H1 (cell line): Measurements from ENCODE around the gene C1QL1. TPM values are rescaled to one million over a fixed set of nuclear protein-coding genes. Genes with fewer than 3 reads are reported as not detected.

Experiments used
- CTCF ChIA-PET: fragments of 300-600 bp; sonication (Branson Sonifier 250); formaldehyde crosslinking; loops from one replicate; lab custom pipeline; 2021; ENCODE audit not compliant: partially characterized antibody; lab: Charles Lee
- POLR2A ChIA-PET: fragments of 300-600 bp; sonication (Branson Sonifier 250); formaldehyde crosslinking; loops from one replicate; lab custom pipeline; 2021; ENCODE audit warnings: inconsistent platforms; ENCODE audit not compliant: partially characterized antibody; lab: Charles Lee
- DNase-seq, 2 experiments: peaks; one replicate each; pipeline versions ENCODE4 v3.0.0 to v3.0.0-alpha.2; 2010 to 2022; ENCODE audit warnings: low spot score in 2 of 2, low read depth in 1 of 2, mixed read lengths in 1 of 2
- FAIRE-seq: peaks from 2 replicates; lab custom pipeline; 2011; peaks lifted over from hg19 to GRCh38; lab: Jason Lieb, UNC
- H2AFZ ChIP-seq: 2 replicates; pipeline ENCODE4 v1.8.1; 2012; ENCODE audit warnings: low read length, inconsistent platforms
- H2AK5ac ChIP-seq: 2 replicates; pipeline ENCODE4 v1.6.1; 2013; ENCODE audit warnings: low read depth, low read length
- H2BK120ac ChIP-seq: replicated peaks from 2 replicates; pipeline ENCODE3; 2013; ENCODE audit warnings: low read depth, low read length, inconsistent platforms
- H2BK12ac ChIP-seq: 2 replicates; pipeline ENCODE4 v1.6.1; 2013; ENCODE audit warnings: low read depth, low read length
- H2BK15ac ChIP-seq: 2 replicates; pipeline ENCODE4 v1.6.1; 2013; ENCODE audit warnings: low read length
- H2BK20ac ChIP-seq: 2 replicates; pipeline ENCODE4 v1.6.1; 2013; ENCODE audit warnings: low read length
- H2BK5ac ChIP-seq: 2 replicates; pipeline ENCODE4 v1.6.1; 2013; ENCODE audit warnings: low read depth, low read length
- H3K14ac ChIP-seq: 2 replicates; pipeline ENCODE4 v1.6.1; 2013; ENCODE audit warnings: inconsistent platforms; ENCODE audit not compliant: insufficient read length
- H3K18ac ChIP-seq: 2 replicates; pipeline ENCODE4 v1.6.1; 2013; ENCODE audit warnings: low read length; ENCODE audit errors: extremely low read depth
- H3K23ac ChIP-seq: 2 replicates; pipeline ENCODE4 v1.6.1; 2013; ENCODE audit warnings: inconsistent platforms; ENCODE audit not compliant: insufficient read length
- H3K23me2 ChIP-seq: 2 replicates; pipeline ENCODE4 v1.6.1; 2013; ENCODE audit warnings: low read depth, low read length
- H3K27ac ChIP-seq: 2 replicates; pipeline ENCODE4 v1.6.1; 2011; ENCODE audit warnings: low read depth, low read length, inconsistent platforms
- H3K27me3 ChIP-seq, 4 experiments: replicated peaks in 1 of 4; 1 replicate in 1 of 4; 2 replicates in 3 of 4; pipeline versions ENCODE4 v1.6.1 to v1.8.1; 2011 to 2013; ENCODE audit warnings: low read length in 3 of 4, mild to moderate bottlenecking in 3 of 4, inconsistent platforms in 2 of 4, mixed read lengths in 2 of 4, moderate library complexity in 1 of 4; ENCODE audit not compliant: control insufficient read depth in 3 of 4, insufficient read depth in 3 of 4; ENCODE audit errors: extremely low read depth in 1 of 4
- H3K36me3 ChIP-seq, 4 experiments: 2 replicates each; pipeline versions ENCODE4 v1.6.1 to v1.8.1; 2011 to 2013; ENCODE audit warnings: mild to moderate bottlenecking in 4 of 4, low read length in 3 of 4, moderate library complexity in 2 of 4, control low read depth in 1 of 4, inconsistent platforms in 1 of 4; ENCODE audit not compliant: insufficient read depth in 4 of 4, control insufficient read depth in 2 of 4
- H3K4ac ChIP-seq: replicated peaks from 2 replicates; pipeline ENCODE3; 2013; ENCODE audit warnings: low read length, low read depth, mixed read lengths, inconsistent platforms; ENCODE audit not compliant: insufficient read length
- H3K4me1 ChIP-seq, 4 experiments: replicated peaks in 1 of 4; 1 replicate in 1 of 4; 2 replicates in 3 of 4; pipeline versions ENCODE4 v1.6.1 to v1.8.1; 2011 to 2013; ENCODE audit warnings: low read length in 3 of 4, inconsistent platforms in 2 of 4, mixed read lengths in 1 of 4; ENCODE audit not compliant: insufficient read depth in 4 of 4, control insufficient read depth in 3 of 4
- H3K4me2 ChIP-seq, 2 experiments: 2 replicates each; pipeline versions ENCODE4 v1.6.1 to v1.8.1; 2011 to 2013; ENCODE audit warnings: low read depth in 2 of 2, low read length in 2 of 2, control low read depth in 1 of 2, inconsistent platforms in 1 of 2, mild to moderate bottlenecking in 1 of 2; ENCODE audit not compliant: insufficient read depth in 1 of 2
- H3K4me3 ChIP-seq, 4 experiments: fragments of 200-600, 300-600 bp in 1 of 4; sonication (generic), shearing (Covaris generic), sonication (Bioruptor Twin) in 1 of 4; 2 replicates each; pipeline versions ENCODE4 v1.5.1 to v1.8.1; 2011 to 2016; ENCODE audit warnings: low read length in 4 of 4, low read depth in 3 of 4, control low read depth in 2 of 4, inconsistent platforms in 2 of 4, mild to moderate bottlenecking in 2 of 4, mixed read lengths in 1 of 4, moderate library complexity in 1 of 4; ENCODE audit not compliant: insufficient read depth in 2 of 4; ENCODE audit errors: extremely low read depth in 1 of 4
- H3K56ac ChIP-seq: replicated peaks from 2 replicates; pipeline ENCODE3; 2013; ENCODE audit warnings: low read depth, mild to moderate bottlenecking, mixed read lengths, low read length, inconsistent platforms; ENCODE audit not compliant: insufficient read length
- H3K79me1 ChIP-seq: 2 replicates; pipeline ENCODE4 v1.6.1; 2013; ENCODE audit warnings: low read depth, low read length, control low read depth
- H3K79me2 ChIP-seq, 2 experiments: 2 replicates each; pipeline versions ENCODE4 v1.6.1 to v1.8.1; 2012 to 2013; ENCODE audit warnings: low read length in 2 of 2, mild to moderate bottlenecking in 2 of 2, inconsistent platforms in 1 of 2; ENCODE audit not compliant: insufficient read depth in 2 of 2, control insufficient read depth in 1 of 2
- H3K9ac ChIP-seq, 4 experiments: replicated peaks in 1 of 4; 1 replicate in 1 of 4; 2 replicates in 3 of 4; pipeline versions ENCODE4 v1.6.1 to v1.8.1; 2011 to 2013; ENCODE audit warnings: low read depth in 3 of 4, low read length in 3 of 4, control low read depth in 2 of 4, mild to moderate bottlenecking in 2 of 4, moderate library complexity in 2 of 4, inconsistent platforms in 1 of 4; ENCODE audit errors: extremely low read depth in 1 of 4
- H3K9me3 ChIP-seq, 2 experiments: 2 replicates each; pipeline versions ENCODE4 v1.6.1 to v1.8.1; 2012 to 2013; ENCODE audit warnings: mild to moderate bottlenecking in 2 of 2, moderate library complexity in 2 of 2, control low read depth in 1 of 2, inconsistent platforms in 1 of 2, low read depth in 1 of 2, low read length in 1 of 2, mixed read lengths in 1 of 2; ENCODE audit not compliant: insufficient read depth in 2 of 2
- H4K20me1 ChIP-seq, 2 experiments: replicated peaks in 1 of 2; 2 replicates each; pipeline versions ENCODE3 to v1.8.1; 2011 to 2013; ENCODE audit warnings: inconsistent platforms in 2 of 2, low read length in 2 of 2, mild to moderate bottlenecking in 1 of 2; ENCODE audit not compliant: insufficient read depth in 2 of 2, control insufficient read depth in 1 of 2
- H4K5ac ChIP-seq: 2 replicates; pipeline ENCODE4 v1.6.1; 2013; ENCODE audit warnings: low read length, low read depth, mixed read lengths, inconsistent platforms; ENCODE audit not compliant: insufficient read length
- H4K8ac ChIP-seq: 2 replicates; pipeline ENCODE4 v1.8.0; 2013; ENCODE audit warnings: mild to moderate bottlenecking, moderate library complexity, low read length, inconsistent platforms; ENCODE audit not compliant: insufficient read depth; ENCODE audit errors: extremely low read depth
- H4K91ac ChIP-seq: replicated peaks from 2 replicates; pipeline ENCODE3; 2013; ENCODE audit warnings: low read length, mixed read lengths, inconsistent platforms; ENCODE audit not compliant: insufficient read length
- ATF3 ChIP-seq: IDR thresholded peaks from 2 replicates; pipeline ENCODE4 v1.6.1; 2011; ENCODE audit warnings: low read depth, mild to moderate bottlenecking, low read length; ENCODE audit not compliant: insufficient read depth
- BCL11A ChIP-seq, 2 experiments: IDR thresholded peaks; one replicate each; pipeline ENCODE4 v1.6.1; 2011; ENCODE audit warnings: low read depth in 2 of 2, low read length in 2 of 2, mild to moderate bottlenecking in 2 of 2
- CEBPB ChIP-seq: IDR thresholded peaks from 2 replicates; pipeline ENCODE4 v1.6.1; 2012; ENCODE audit warnings: low read depth, low read length
- CHD1 ChIP-seq: IDR thresholded peaks from 2 replicates; pipeline ENCODE4 v1.6.1; 2012; ENCODE audit warnings: low read depth, low read length, improper control_type of control experiment
- CHD2 ChIP-seq: IDR thresholded peaks from 2 replicates; pipeline ENCODE4 v1.6.1; 2012; ENCODE audit warnings: low read length, improper control_type of control experiment
- KDM1A ChIP-seq: fragments of 200-600, 300-600 bp; sonication (generic); IDR thresholded peaks from 2 replicates; pipeline ENCODE4 v1.7.1; 2016; ENCODE audit warnings: mild to moderate bottlenecking, low read length, borderline replicate concordance
- MAX ChIP-seq: IDR thresholded peaks from 2 replicates; pipeline ENCODE4 v1.6.1; 2012; ENCODE audit warnings: inconsistent platforms
- NANOG ChIP-seq: IDR thresholded peaks from 2 replicates; pipeline ENCODE4 v1.6.1; 2011; ENCODE audit warnings: low read length, low read depth, mild to moderate bottlenecking, inconsistent platforms; ENCODE audit not compliant: insufficient read depth, poor library complexity, severe bottlenecking
- SAP30 ChIP-seq: fragments of 300-600 bp; sonication (generic); IDR thresholded peaks from 2 replicates; pipeline ENCODE4 v1.7.1; 2012; ENCODE audit warnings: low read length, moderate library complexity, mild to moderate bottlenecking, inconsistent platforms; ENCODE audit not compliant: insufficient read depth, insufficient replicate concordance
- SIRT6 ChIP-seq: IDR thresholded peaks from one replicate; pipeline ENCODE4 v1.7.1; 2012; ENCODE audit warnings: low read length, inconsistent platforms
- SIX5 ChIP-seq: IDR thresholded peaks from 2 replicates; pipeline ENCODE4 v1.6.1; 2011; ENCODE audit warnings: mild to moderate bottlenecking, low read depth, low read length
- TEAD4 ChIP-seq: IDR thresholded peaks from 2 replicates; pipeline ENCODE4 v1.6.1; 2012; ENCODE audit warnings: low read depth, low read length, inconsistent platforms, mixed read lengths
- WGBS, 2 experiments: shearing (Covaris generic) in 1 of 2; methylation state at CpG; one replicate each; pipeline versions ENCODE4 v1.1.6 to v1.1.7; 2013 to 2015; ENCODE audit warnings: low lambda C conversion rate in 2 of 2, mixed read lengths in 2 of 2, inconsistent platforms in 1 of 2, low coverage in 1 of 2, missing lambda C conversion rate in 1 of 2; ENCODE audit not compliant: insufficient replicate concordance in 2 of 2, insufficient coverage in 1 of 2, insufficient read length in 1 of 2; ENCODE audit errors: extremely low coverage in 1 of 2, missing lambda C conversion rate in 1 of 2; 5-methylcytosine and 5-hydroxymethylcytosine counted together
- polyA plus RNA-seq, 7 experiments: library from polyadenylated mRNA; depleted of rRNA in 3 of 7; stranded (reverse) in 5 of 7; unstranded in 2 of 7; fragments of >200 nt in 5 of 7; fragments of 200-250 nt in 2 of 7; gene quantifications; 1 replicate in 5 of 7; 2 replicates in 1 of 7; 4 replicates in 1 of 7; pipeline versions ENCODE4 v1.2.1 to v1.2.3, GENCODE V29; 2011 to 2013; ENCODE audit warnings: missing spikeins in 2 of 7, mixed read lengths in 2 of 7
- total RNA-seq: library from RNA; stranded (reverse); fragmentation: NEBNext Ultra II Directional; extraction: Animal tissue kit (Norgen Biotek cat#: 25700); gene quantifications from 2 replicates; pipeline ENCODE4 v1.2.1, GENCODE V29; 2021

C1QL1 gene
- total and polyA plus RNA-seq, 2 of the 8 experiments (the other 6 are each of a cell fraction or from before 2014, with no cell fraction given): 7.6 to 10.5 TPM

- Histone ChIP-seq H2AK5ac (no peak overlapping the region), H2AFZ (no peak overlapping the region), H2BK20ac (no peak overlapping the region)
- TF ChIP-seq KDM1A (no peak), TEAD4 (no peak), CHD2 (no peak), MAX (no peak), SAP30 (no peak), SIRT6 (no peak), BCL11A (IDR thresholded peaks at IDR 0.05; ENCODE audit: low read depth in 2 of 2, low read length in 2 of 2) (no peak), CHD1 (no peak), NANOG (no peak), ATF3 (no peak), SIX5 (no peak), CEBPB (no peak)
- TF ChIP-seq, all 59 proteins: peak for 0
- Histone ChIP-seq H2BK12ac (peak overlapping the region; percentile 61; the same call in 1 of the 2 replicates), H3K79me1 (no peaks in the 10 kb centered on the region), H3K36me3 (no peaks in the 10 kb centered on the region), H2BK120ac (no peak overlapping the region), H4K91ac (no peak overlapping the region), H3K4me3 (no peak overlapping the region), H4K8ac (no peak overlapping the region; the same call in 1 of the 2 replicates), H3K14ac (no peak overlapping the region), H3K27ac (no peak overlapping the region), H3K4me2 (no peak overlapping the region), H4K5ac (no peak overlapping the region), H3K18ac (peak overlapping the region; percentile 48; the same call in 1 of the 2 replicates), H3K4ac (no peak overlapping the region), H2BK5ac (peak overlapping the region; percentile 56; the same call in 1 of the 2 replicates), H4K20me1 (no peaks in the 10 kb centered on the region), H2BK15ac (no peak overlapping the region), H3K23ac (no peak overlapping the region), H3K27me3 (peaks cover 0 to 6% (median 2%) of the 10 kb centered on the region in 4 experiments; a peak in 2 of 7 replicates), H3K56ac (no peak overlapping the region), H3K9ac (no peak overlapping the region), H3K23me2 (no peaks in the 10 kb centered on the region), H3K79me2 (no peaks in the 10 kb centered on the region), H3K4me1 (peaks cover 5 to 13% (median 7%) of the 10 kb centered on the region in 4 experiments), H3K9me3 (peaks cover 0 to 7% of the 10 kb centered on the region in 2 experiments; a peak in 2 of 4 replicates)
- CTCF ChIA-PET: interaction anchor here (0.6 to 16.0 kb wide), 4 partner anchors 10 to 34 kb away, joined by 3 to 102 read pairs (median 36); no protein-coding TSS in a partner anchor
- DNase-seq (no peak), FAIRE-seq (no peak)
- 86% methylated on average over 3 of the region's 3 CpGs; no CpG with 5 or more reads in 1 of the 2 experiments for WGBS, 2 experiments
- POLR2A ChIA-PET: interaction anchor here (0.8 to 1.1 kb wide), 2 partner anchors 14 to 34 kb away, joined by 3 to 5 read pairs; no protein-coding TSS in a partner anchor
These were observed 33.2 kb upstream of the C1QL1 start for GRCh38 chr17:45001310-45001709.
